SK-N-SH treated with all-trans-retinoic acid at 6 μM for 48 hours (cell line): ENCODE results near the gene EDNRB.
"Not testable (repeated sequence)": the region's sequence is repeated elsewhere in the genome, so short reads cannot be mapped to it uniquely, and the experiment has no call there.

Experiments
- ATAC-seq: fragments of 200-7000 bp; cut with Tn5 transposase; 3 replicates; pipeline ENCODE4 v1.9.1; 2020; ENCODE audit warnings: mild to moderate bottlenecking, moderate library complexity
- ARNTL ChIP-seq: fragments of 450-650 bp; formaldehyde crosslinking; IDR thresholded peaks from 2 replicates; pipeline ENCODE4 v1.5.0; 2020; ENCODE audit warnings: low read depth, mild to moderate bottlenecking, moderate library complexity, borderline replicate concordance
- BACH2 ChIP-seq: fragments of 250-450 bp; sonication (Bioruptor Pico); IDR thresholded peaks from 2 replicates; pipeline ENCODE4 v1.9.0; 2021; ENCODE audit warnings: mild to moderate bottlenecking, borderline replicate concordance
- CSDC2 ChIP-seq: fragments of 250-450 bp; sonication (Bioruptor Pico); IDR thresholded peaks from 2 replicates; pipeline ENCODE4 v1.5.0; 2020; ENCODE audit warnings: mild to moderate bottlenecking, moderate library complexity
- CSRNP3 ChIP-seq: fragments of 250-450 bp; sonication (Bioruptor Pico); IDR thresholded peaks from 2 replicates; pipeline ENCODE4 v1.5.1; 2021; ENCODE audit warnings: mild to moderate bottlenecking, moderate library complexity
- ESRRG ChIP-seq: fragments of 250-450 bp; sonication (Bioruptor Pico); IDR thresholded peaks from 2 replicates; pipeline ENCODE4 v1.6.1; 2021; ENCODE audit warnings: mild to moderate bottlenecking
- ISL1 ChIP-seq: fragments of 250-450 bp; sonication (Bioruptor Pico); IDR thresholded peaks from 2 replicates; pipeline ENCODE4 v2.1.2; 2022; ENCODE audit warnings: mild to moderate bottlenecking, moderate library complexity
- OSR1 ChIP-seq: fragments of 250-450 bp; sonication (Bioruptor Pico); IDR thresholded peaks from 2 replicates; pipeline ENCODE4 v1.8.0; 2022; ENCODE audit warnings: moderate library complexity, mild to moderate bottlenecking, inconsistent platforms
- PATZ1 ChIP-seq: fragments of 250-450 bp; sonication (Bioruptor Pico); IDR thresholded peaks from 2 replicates; pipeline ENCODE4 v1.8.0; 2020; ENCODE audit warnings: mild to moderate bottlenecking, moderate library complexity, borderline replicate concordance
- POU6F1 ChIP-seq: fragments of 250-450 bp; sonication (Bioruptor Pico); IDR thresholded peaks from 2 replicates; pipeline ENCODE4 v1.8.0; 2021; ENCODE audit warnings: low read depth, mild to moderate bottlenecking, moderate library complexity, borderline replicate concordance
- PPARA ChIP-seq: fragments of 250-450 bp; sonication (Bioruptor Pico); IDR thresholded peaks from 2 replicates; pipeline ENCODE4 v1.5.0; 2020; ENCODE audit warnings: mild to moderate bottlenecking, borderline replicate concordance
- RARB ChIP-seq: fragments of 250-450 bp; sonication (Bioruptor Pico); IDR thresholded peaks from 2 replicates; pipeline ENCODE4 v1.8.0; 2021; ENCODE audit warnings: mild to moderate bottlenecking, moderate library complexity
- SNAI2 ChIP-seq: fragments of 250-450 bp; sonication (Bioruptor Pico); IDR thresholded peaks from 2 replicates; pipeline ENCODE4 v1.5.0; 2020; ENCODE audit warnings: mild to moderate bottlenecking, moderate library complexity
- TCF4 ChIP-seq: fragments of 250-450 bp; sonication (Bioruptor Pico); IDR thresholded peaks from 2 replicates; pipeline ENCODE4 v1.8.0; 2021; ENCODE audit warnings: mild to moderate bottlenecking, moderate library complexity, borderline replicate concordance
- TOX ChIP-seq: fragments of 250-450 bp; sonication (Bioruptor Pico); IDR thresholded peaks from 2 replicates; pipeline ENCODE4 v1.8.0; 2021; ENCODE audit warnings: mild to moderate bottlenecking, moderate library complexity, borderline replicate concordance
- ZC3H10 ChIP-seq: fragments of 250-450 bp; sonication (Bioruptor Pico); IDR thresholded peaks from 2 replicates; pipeline ENCODE4 v1.5.1; 2021; ENCODE audit warnings: mild to moderate bottlenecking, moderate library complexity
- ZFP3 ChIP-seq: fragments of 250-450 bp; sonication (Bioruptor Pico); IDR thresholded peaks from 2 replicates; pipeline ENCODE4 v1.5.0; 2020; ENCODE audit warnings: mild to moderate bottlenecking, moderate library complexity
- ZFP30 ChIP-seq: fragments of 450-650 bp; formaldehyde crosslinking; IDR thresholded peaks from 2 replicates; pipeline ENCODE4 v1.5.0; 2022; ENCODE audit warnings: mild to moderate bottlenecking, moderate library complexity
- ZNF565 ChIP-seq: fragments of 450-650 bp; formaldehyde crosslinking; conservative IDR thresholded peaks from 2 replicates; pipeline ENCODE4 v1.5.0; 2020; ENCODE audit warnings: low read depth, mild to moderate bottlenecking, moderate library complexity
- ZNF70 ChIP-seq: fragments of 450-650 bp; formaldehyde crosslinking; IDR thresholded peaks from 2 replicates; pipeline ENCODE4 v1.5.0; 2020; ENCODE audit warnings: mild to moderate bottlenecking, moderate library complexity
- ZNF8 ChIP-seq: fragments of 450-650 bp; formaldehyde crosslinking; IDR thresholded peaks from 2 replicates; pipeline ENCODE4 v1.5.0; 2020; ENCODE audit warnings: mild to moderate bottlenecking, moderate library complexity
- TF ChIP-seq, protein P1 (sequence below): fragments of 250-450 bp; sonication (Bioruptor Pico); IDR thresholded peaks from 2 replicates; pipeline ENCODE4 v1.5.0; 2020; ENCODE audit warnings: mild to moderate bottlenecking, moderate library complexity

EDNRB gene

GRCh38 chr13:77952737-77953136 lies 34.1 kb upstream of the EDNRB start (continued):
- TF ChIP-seq CSRNP3 (CRISPR knock-in tag) (no peak), ZNF565 (no peak), ZFP3 (CRISPR knock-in tag) (no peak), PATZ1 (CRISPR knock-in tag) (no peak), PPARA (CRISPR knock-in tag) (no peak)

- TF ChIP-seq CSDC2 (CRISPR knock-in tag) = no peak
- TF ChIP-seq ARNTL (CRISPR knock-in tag) = no peak
- TF ChIP-seq ZC3H10 (CRISPR knock-in tag) = no peak
- TF ChIP-seq ZFP30 (CRISPR knock-in tag) = no peak
- TF ChIP-seq ZFP3 (CRISPR knock-in tag) = no peak
- ATAC-seq = no peak
Observed at GRCh38 chr13:77952276-77952675, 33.6 kb upstream of the EDNRB start.

DNA sequence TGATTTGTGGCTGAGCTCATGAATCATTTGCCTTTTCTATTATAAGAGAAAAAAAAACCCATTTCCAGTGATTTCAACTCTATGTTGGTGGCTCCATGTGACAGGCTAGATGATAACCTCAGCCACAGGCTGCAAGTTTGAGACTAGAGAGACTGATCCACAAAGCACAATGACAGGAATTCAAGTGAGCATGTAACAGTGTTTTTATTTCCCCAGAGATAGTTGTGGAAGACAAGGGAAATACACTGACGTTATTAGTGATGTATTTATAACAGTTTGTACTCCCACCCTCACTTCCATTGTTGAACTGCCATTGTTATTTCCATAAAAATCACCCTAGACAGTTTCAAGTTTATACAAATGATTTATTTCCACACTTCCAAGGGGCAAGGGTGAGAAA lies 27.9 kb upstream of the EDNRB start:
- no peak for TF ChIP-seq PPARA (CRISPR knock-in tag)
- TF ChIP-seq ESRRG = no peak
- TF ChIP-seq ZFP30 (CRISPR knock-in tag) = no peak
- no peak for TF ChIP-seq ARNTL (CRISPR knock-in tag)
- no peak for TF ChIP-seq CSDC2 (CRISPR knock-in tag)
- TF ChIP-seq ZC3H10 (CRISPR knock-in tag) = no peak
- no peak for TF ChIP-seq ZFP3 (CRISPR knock-in tag)
- no peak for ATAC-seq

DNA sequence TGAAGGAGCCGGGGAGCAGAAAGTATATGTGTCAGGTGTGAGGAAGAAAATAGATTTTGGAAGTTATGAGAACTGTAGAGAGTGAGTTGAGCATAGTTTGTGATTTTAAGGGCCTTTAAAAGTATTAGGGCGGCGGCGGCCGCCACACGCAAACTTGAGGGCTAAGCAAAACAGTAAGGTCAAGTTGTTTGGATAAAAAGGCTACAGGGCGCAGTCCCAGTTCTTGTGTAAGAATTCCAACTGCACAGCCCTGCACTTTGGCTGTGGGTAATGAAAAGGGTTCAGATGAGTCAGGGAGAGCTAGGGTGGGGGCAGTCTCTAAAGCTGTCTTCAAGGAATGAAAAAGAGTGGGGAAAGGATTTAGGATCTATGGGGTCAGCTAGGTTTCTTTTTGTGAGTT lies 16.4 kb upstream of the EDNRB start:
- not testable (repeated sequence) for ATAC-seq

DNA sequence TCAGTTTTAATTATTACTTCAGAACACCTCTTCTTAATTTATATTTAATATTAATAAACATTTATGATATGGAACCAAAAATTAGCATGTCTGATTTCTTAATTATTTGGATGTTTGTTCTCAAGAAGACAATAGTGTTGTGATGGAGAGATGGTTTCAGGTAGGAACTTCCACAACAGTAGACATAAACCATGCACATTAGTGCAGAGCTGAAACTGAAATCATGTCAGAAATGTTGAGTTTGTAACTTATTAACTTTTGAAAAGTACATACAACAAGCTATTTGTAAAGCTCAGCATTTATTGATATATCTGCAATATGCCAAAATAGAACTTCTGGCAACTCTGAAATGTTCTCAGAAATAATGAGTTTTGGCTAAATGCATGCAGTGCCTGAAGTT lies 11.8 kb upstream of the EDNRB start:
- ATAC-seq = no peak
- no peak for TF ChIP-seq CSDC2 (CRISPR knock-in tag)
- TF ChIP-seq, protein P1, sequence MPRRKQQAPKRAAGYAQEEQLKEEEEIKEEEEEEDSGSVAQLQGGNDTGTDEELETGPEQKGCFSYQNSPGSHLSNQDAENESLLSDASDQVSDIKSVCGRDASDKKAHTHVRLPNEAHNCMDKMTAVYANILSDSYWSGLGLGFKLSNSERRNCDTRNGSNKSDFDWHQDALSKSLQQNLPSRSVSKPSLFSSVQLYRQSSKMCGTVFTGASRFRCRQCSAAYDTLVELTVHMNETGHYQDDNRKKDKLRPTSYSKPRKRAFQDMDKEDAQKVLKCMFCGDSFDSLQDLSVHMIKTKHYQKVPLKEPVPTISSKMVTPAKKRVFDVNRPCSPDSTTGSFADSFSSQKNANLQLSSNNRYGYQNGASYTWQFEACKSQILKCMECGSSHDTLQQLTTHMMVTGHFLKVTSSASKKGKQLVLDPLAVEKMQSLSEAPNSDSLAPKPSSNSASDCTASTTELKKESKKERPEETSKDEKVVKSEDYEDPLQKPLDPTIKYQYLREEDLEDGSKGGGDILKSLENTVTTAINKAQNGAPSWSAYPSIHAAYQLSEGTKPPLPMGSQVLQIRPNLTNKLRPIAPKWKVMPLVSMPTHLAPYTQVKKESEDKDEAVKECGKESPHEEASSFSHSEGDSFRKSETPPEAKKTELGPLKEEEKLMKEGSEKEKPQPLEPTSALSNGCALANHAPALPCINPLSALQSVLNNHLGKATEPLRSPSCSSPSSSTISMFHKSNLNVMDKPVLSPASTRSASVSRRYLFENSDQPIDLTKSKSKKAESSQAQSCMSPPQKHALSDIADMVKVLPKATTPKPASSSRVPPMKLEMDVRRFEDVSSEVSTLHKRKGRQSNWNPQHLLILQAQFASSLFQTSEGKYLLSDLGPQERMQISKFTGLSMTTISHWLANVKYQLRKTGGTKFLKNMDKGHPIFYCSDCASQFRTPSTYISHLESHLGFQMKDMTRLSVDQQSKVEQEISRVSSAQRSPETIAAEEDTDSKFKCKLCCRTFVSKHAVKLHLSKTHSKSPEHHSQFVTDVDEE (CRISPR knock-in tag) = no peak
- no peak for TF ChIP-seq ZFP30 (CRISPR knock-in tag)
- TF ChIP-seq RARB (CRISPR knock-in tag) = no peak
- TF ChIP-seq ZNF8 = no peak
- no peak for TF ChIP-seq ZNF70
- TF ChIP-seq SNAI2 (CRISPR knock-in tag) = no peak

GRCh38 chr13:77928909-77929308 lies 10.3 kb upstream of the EDNRB start:
- ATAC-seq = no peak
- TF ChIP-seq SNAI2 (CRISPR knock-in tag) (no peak), ZFP3 (CRISPR knock-in tag) (no peak), ZFP30 (CRISPR knock-in tag) (no peak), POU6F1 (CRISPR knock-in tag) (no peak), CSDC2 (CRISPR knock-in tag) (no peak), ZNF565 (no peak), TOX (CRISPR knock-in tag) (no peak), ISL1 (CRISPR knock-in tag) (no peak), ZNF8 (no peak), BACH2 (CRISPR knock-in tag) (no peak), ARNTL (CRISPR knock-in tag) (no peak), TCF4 (CRISPR knock-in tag) (no peak), ESRRG (no peak), OSR1 (CRISPR knock-in tag) (no peak)
- TF ChIP-seq, protein P1 (CRISPR knock-in tag) = no peak
